ENCODE results near the gene ZC3H14.

Gene ZC3H14

DNA sequence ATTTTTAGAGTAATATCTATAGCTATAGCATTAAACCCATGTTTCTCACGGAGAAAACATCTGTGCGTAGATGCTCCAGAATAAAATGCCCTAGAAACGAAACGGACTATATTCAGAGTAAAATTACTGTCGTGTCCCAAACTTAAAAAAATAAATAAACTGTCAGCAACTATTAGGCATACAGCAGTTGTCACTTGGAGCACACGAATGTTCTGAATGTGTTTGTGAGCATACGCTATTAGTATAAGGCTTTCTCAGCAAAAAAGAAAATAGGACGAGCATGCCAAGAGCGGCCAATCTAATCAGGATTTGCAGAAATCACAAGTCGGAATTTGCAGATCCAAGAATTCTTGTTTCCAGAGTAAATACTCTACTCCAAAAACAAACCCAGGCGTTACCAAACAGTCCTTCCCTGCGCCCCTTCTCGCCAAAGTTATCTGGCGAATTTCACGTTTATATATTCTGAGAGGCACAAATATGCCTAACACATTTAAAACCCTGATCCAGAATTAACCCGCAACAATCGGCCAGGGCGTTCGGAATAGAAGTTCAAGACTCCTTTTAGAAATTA is 8.9 kb upstream of the ZC3H14 start:
- DNase-seq: no peak

DNA sequence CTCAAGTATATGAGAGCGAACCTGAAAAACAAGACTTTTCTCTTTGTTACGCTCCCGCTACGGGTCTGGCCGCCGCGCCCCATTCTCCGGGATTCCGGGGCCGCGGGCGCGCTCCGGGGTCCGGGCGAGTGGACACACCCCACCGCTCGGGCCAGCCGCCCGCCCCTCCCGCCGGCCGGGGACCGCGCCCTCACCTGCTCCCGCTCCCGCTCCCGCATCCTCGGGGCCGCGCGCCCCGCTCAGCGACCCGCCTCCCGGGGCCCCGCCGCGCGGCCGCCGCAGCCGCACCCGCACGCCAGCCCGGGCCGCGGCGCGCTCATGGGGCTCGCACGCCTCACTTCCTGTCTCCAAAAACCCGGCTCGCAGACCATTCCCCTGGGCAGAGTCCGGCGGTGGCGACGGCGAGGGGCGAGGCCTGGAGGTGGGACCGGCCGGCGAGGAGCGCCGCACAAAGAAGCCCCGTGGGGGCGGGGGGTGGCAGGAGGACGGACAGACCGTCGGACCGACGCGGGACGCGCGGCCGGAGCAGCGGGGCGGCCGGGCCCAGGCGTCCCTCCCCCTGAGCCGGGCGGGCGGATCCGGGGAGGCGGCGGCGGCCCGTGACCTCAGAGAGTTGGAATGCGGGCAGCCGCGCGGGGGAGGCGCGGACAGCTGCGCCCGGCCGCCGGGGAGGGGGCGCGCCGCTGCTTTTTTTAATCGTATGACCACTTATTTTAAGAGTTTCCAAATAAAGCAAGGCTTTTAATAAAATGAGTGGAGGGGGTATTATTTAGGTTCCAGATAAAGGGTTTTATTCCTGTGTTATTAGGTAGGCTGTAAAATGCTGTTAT is 8.2 kb upstream of the ZC3H14 start, which contains the start of gene PTPN21:
Gene PTPN21 (minus strand): TSS at position 551 of the 830 bp plus-strand sequence. CDS start 4,590 bp downstream, outside the sequence.
- no peak for DNase-seq

DNA sequence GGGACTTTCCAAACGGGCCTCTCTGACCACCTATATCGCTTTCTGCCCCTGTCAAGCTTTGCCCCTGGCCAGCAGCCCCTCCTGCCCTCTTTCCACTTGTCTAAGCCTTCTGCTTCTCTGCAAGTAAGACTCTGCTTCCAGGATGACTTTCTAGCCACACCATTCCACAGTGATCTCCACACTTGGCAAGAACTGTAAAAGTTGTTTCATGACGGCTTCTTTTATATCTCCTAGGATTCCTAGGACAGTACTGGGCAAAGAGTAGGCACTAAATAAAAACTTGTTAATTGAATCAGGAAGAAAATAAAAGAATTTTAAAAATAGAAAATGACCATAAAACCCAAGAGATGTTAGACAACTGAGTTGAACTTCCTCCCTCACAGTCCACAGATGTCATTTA is 6.3 kb upstream of the ZC3H14 start:
- DNase-seq: no peak

DNA sequence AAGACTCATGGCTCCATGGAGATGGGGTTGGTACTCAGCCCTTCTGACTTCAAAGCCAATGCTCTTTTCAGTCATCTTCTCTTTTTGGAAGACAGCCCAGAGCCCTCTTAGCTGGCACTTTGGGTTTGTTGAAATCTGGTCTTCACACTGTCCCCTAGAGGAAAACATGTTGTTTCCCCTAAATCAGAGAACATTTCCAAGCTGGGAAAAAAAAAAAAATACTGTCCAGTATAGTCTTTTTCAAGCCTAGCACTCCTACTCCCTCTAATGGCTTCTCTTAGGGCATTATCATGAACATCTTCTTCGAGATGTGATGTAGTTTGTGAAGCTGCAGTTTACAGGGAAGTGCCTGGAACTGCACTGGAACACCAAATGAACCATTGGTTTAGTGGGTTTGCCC is 3.0 kb upstream of the ZC3H14 start:
- DNase-seq: no peak

- DNase-seq: no peak
Observed at GRCh38 chr14:88562532-88562830, 356 bp upstream of the ZC3H14 start.

DNA sequence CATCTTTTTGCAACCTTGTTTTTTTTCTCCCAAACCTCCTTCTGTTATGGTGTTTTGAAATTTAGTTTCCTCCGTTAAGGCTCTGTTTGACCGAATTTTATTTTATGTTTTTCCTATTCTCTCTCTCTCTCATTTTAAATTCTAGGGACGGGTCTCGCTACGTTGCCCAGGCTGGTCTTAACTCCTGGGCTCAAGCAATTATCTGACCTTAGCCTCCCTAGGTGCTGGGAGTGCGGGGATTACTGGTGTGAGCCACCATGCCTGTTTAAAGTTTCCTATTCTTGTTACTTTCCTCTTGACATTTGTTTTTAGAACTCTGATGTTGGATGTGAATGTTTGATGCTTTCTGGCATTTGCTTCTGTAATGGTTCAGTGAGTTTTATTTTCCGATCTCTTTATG is 1.0 kb downstream of the ZC3H14 start:
- no peak for DNase-seq

DNA sequence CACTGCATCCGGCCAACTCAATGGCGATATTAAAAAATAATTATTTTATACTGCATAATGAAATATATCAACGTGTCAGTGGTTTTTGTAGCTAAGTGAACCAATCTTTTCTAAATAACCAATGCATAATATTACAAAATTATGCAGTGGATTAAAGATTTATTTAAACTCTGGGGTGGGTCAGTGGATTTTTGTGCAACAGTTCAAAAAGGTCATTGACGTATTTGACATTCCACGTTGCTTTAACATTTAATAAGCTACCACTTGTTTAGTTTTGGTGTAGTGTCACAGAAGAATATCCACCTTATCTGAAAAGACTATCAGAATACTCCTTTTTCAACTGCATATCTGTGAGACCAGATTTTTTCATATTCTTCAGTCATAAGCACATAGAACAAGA is 2.6 kb downstream of the ZC3H14 start:
- no peak for DNase-seq

GRCh38 chr14:88568196-88568595 is 5.4 kb downstream of the ZC3H14 start:
- DNase-seq: no peak

DNA sequence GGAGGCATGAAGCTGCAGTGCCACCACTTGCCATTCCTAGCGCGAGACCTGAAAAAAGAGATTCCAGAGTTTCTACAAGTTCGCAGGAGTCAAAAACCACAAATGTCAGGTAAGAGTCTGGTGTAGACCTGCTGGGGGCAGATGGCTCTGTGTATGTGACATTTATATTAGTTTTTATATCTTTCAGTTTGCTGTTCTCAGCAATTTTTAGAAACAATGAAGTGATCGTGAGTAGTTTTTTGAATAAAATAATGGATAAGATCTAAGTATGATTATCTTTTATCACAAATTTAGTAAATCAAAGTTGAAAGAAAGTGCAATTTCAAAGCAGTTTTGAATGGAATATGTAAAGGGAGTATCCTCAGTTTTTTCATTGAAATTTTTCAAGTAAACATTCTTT is 9.3 kb downstream of the ZC3H14 start:
- no peak for DNase-seq

- no peak for DNase-seq
Observed at GRCh38 chr14:88576222-88576621, 13.4 kb downstream of the ZC3H14 start.

- DNase-seq: no peak
Observed at GRCh38 chr14:88584451-88584850, 21.6 kb downstream of the ZC3H14 start.

DNA sequence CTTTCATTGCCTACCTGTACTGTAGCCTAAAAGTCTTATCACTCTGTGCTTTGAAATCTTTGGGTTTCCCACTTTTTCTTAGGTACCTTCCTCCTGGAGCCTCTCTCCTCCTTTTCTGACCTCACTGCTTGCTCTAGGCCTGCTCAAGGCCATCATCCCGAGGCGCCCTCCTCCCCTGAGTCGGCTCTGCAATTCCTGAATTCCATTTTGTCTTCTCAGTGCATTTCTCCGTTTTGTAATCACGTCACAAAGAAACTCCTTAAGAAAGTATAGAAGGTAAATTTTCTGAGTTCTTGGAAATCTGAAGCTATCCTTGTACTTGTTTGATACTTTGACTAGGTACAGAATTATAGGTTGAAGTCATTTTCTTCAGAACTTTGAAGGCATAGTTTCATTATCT is 25.2 kb downstream of the ZC3H14 start:
- DNase-seq: no peak

GRCh38 chr14:88590173-88590572 is 27.3 kb downstream of the ZC3H14 start:
- DNase-seq: no peak

DNA sequence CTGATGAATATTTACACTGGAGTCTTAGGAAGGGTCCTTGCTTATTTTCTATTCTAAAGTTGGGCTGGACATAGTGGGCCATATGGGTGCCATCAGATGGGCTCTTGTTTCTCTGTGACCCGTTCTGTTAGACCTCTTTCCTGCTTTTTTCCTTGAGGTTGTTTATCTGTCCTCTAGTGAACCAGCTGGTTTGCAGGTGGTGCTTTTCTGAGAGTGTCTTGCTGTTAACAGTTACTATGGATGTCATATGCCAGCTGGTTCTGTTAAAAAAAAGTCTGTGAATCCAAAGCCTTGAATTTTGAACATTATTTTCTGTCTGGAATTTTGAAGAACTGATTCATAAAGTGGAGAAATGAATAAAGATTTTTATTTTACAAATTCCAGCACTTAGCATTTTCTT is 29.2 kb downstream of the ZC3H14 start:
- DNase-seq: no peak

DNA sequence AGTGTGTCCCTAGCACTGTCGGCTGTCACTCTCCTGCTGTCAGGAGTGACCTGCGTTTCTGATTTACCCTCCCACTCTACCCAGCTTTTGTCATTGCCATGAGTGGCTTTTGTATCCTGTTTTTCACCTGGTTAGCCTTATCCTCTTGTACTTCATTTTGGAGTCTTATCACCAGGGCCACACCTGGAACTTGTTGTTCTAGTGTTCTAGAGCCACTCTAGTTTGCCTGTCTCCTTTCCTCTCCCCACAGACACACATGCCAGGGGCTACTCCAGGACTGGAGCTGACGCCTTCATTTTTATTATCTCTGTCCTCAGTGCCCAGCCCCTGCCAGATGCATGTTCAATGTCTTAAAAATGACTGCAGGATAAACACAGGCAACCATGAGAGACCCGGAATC is 34.2 kb downstream of the ZC3H14 start:
- no peak for DNase-seq

DNA sequence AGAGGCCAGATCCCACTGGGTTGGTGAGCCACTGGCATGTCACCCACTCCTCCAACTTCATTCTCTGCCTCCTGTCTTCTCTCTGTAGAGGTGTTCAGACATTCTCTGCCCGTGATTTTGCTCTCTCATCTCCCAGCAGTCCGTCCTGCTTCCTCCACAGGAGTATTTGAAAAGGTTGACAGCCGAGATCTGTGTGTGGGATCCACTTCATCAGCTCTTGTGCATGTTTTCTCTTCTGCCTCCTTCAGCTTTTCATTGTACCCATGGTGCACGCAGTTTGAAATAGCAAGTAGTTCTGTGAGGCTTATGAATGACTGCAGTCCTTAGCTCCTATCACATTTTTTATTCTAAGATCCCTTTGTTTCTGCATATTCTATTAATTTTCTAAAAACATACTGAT is 34.8 kb downstream of the ZC3H14 start:
- no peak for DNase-seq

- DNase-seq: no peak
Observed at GRCh38 chr14:88598097-88598675, 35.3 kb downstream of the ZC3H14 start.

DNA sequence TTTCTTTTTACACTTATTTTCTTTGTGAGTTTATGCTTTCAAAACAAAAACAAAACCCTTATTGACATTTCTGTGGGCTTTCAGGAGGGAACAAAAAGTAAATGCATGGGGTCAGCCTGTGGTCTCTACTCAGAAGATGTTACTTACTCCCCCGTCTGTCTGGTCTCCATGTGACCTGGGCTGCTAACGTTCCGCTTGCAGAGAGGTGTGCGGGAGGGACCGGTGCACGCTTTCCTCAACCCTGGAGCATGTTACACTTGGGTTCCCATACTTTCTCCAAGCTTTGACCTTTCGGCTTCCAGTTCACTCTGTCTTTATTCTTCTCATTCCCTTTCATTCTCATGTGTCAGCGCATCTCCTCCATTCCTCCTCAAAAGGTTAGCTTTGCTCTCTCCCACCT is 36.5 kb downstream of the ZC3H14 start:
- DNase-seq: no peak

GRCh38 chr14:88599761-88600439 is 37.1 kb downstream of the ZC3H14 start:
- peak; percentile 82 for DNase-seq

DNA sequence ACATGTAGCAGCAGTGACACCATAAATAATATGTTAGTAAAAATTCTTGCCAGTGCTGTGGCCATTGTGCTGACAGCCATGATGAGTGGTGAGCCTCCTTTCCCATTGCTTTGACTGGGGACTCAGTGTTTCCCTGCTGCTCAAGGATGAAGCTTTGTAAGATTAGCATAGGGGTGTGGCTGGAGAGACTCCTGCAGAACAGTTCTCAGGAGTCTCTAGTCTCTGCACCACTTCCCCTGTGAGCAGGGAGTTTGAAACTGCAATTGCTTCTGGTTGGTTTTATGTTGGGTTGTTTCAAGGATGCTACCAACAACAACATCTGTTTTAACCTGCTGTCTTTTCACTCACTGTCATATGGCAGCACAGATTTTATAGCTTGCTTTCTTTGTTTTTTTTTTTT is 41.4 kb downstream of the ZC3H14 start:
- no peak for DNase-seq

GRCh38 chr14:88605594-88605993 is 42.8 kb downstream of the ZC3H14 start:
- no peak for DNase-seq

DNA sequence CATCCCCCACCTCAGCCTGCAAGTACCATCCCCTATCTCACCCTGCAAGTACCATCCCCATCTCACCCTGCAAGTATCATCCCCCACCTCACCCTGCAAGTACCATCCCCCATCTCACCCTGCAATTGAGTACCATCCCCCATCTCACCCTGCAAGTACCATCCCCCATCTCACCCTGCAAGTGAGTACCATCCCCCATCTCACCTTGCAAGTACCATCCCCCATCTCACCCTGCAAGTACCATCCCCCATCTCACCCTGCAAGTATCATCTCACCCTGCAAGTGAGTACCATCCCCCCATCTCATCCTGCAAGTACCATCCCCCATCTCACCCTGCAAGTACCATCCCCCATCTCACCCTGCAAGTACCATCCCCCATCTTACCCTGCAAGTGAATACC is 45.0 kb downstream of the ZC3H14 start:
- no peak for DNase-seq

DNA sequence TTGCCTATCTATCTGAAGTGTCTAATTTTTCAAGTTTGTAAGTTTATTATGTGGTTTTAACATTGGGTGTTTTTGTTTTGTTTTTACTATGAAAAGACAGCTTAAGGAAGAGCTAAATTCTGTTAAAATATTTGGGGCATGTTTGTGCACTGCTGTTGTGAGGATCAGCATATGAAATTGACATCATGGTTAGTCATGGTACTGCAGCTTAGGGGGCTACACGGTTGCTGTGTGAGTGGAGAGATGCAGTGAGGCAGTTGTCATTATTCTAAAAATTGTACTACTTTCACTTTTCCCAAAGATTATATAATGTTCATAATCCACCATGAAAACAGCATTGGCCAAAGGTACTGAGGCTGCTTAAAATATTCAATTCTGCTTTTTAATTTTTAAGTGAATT is 49.0 kb downstream of the ZC3H14 start:
- no peak for DNase-seq

- DNase-seq: no peak
Observed at GRCh38 chr14:88612981-88613380, 50.1 kb downstream of the ZC3H14 start.
